WTC11 (cell line): ENCODE results near the gene KNL1. TPM values are rescaled to one million over a fixed set of nuclear protein-coding genes. Genes with fewer than 3 reads are reported as not detected.
"Not testable (repeated sequence)": the region's sequence is repeated elsewhere in the genome, so short reads cannot be mapped to it uniquely, and the experiment has no call there.

Experiments
- ATAC-seq: fragments of 200-7000 bp; cut with Tn5 transposase; 2 replicates; pipeline ENCODE4 v1.10.0; 2021; ENCODE audit warnings: mild to moderate bottlenecking, moderate library complexity
- CTCF ChIA-PET: fragments of 300-600 bp; sonication (Branson Sonifier 250); formaldehyde crosslinking; loops from one replicate; lab custom pipeline; 2021; ENCODE audit warnings: antibody characterized with exemption; lab: Charles Lee
- POLR2A ChIA-PET: fragments of 350-600 bp; sonication (Branson Sonifier 250); formaldehyde crosslinking; loops from one replicate; lab custom pipeline; 2021; ENCODE audit warnings: antibody characterized with exemption; lab: Charles Lee
- DNase-seq: peaks from one replicate; pipeline ENCODE4 v3.0.0; 2021; ENCODE audit warnings: low spot score
- H3K27ac Mint-ChIP-seq: 2 replicates; pipeline ENCODE4 v1.8.0; 2021; ENCODE audit warnings: mixed read lengths
- H3K27me3 Mint-ChIP-seq: 2 replicates; pipeline ENCODE4 v1.8.0; 2021; ENCODE audit warnings: low read depth, mild to moderate bottlenecking, moderate library complexity, mixed read lengths
- H3K36me3 Mint-ChIP-seq: 2 replicates; pipeline ENCODE4 v1.8.0; 2021; ENCODE audit warnings: mixed read lengths
- H3K4me1 Mint-ChIP-seq: 2 replicates; pipeline ENCODE4 v1.8.0; 2022; ENCODE audit warnings: mixed read lengths
- H3K4me3 Mint-ChIP-seq: 2 replicates; pipeline ENCODE4 v1.8.0; 2021; ENCODE audit warnings: mild to moderate bottlenecking, moderate library complexity, mixed read lengths
- H3K9me3 Mint-ChIP-seq: 2 replicates; pipeline ENCODE4 v1.8.0; 2021; ENCODE audit warnings: mixed read lengths
- E2F4 ChIP-seq: sonication (generic); formaldehyde crosslinking; IDR thresholded peaks from 2 replicates; pipeline ENCODE4 v1.8.1; 2022; ENCODE audit warnings: low read depth, mild to moderate bottlenecking, moderate library complexity, missing genetic modification reagents, borderline replicate concordance
- IRF1 ChIP-seq: sonication (generic); formaldehyde crosslinking; IDR thresholded peaks from 2 replicates; pipeline ENCODE4 v1.8.0; 2023; ENCODE audit warnings: missing genetic modification reagents
- MLX ChIP-seq: sonication (generic); formaldehyde crosslinking; IDR thresholded peaks from 2 replicates; pipeline ENCODE4 v1.8.1; 2023; ENCODE audit warnings: mild to moderate bottlenecking, missing genetic modification reagents, moderate library complexity
- NFE2L1 ChIP-seq: sonication (generic); formaldehyde crosslinking; IDR thresholded peaks from 2 replicates; pipeline ENCODE4 v1.8.1; 2023; ENCODE audit warnings: missing genetic modification reagents
- NFYB ChIP-seq: sonication (generic); formaldehyde crosslinking; conservative IDR thresholded peaks from 2 replicates; pipeline ENCODE4 v1.8.0; 2022; ENCODE audit warnings: low read depth, missing genetic modification reagents
- RELA ChIP-seq: sonication (generic); formaldehyde crosslinking; IDR thresholded peaks from 2 replicates; pipeline ENCODE4 v1.8.1; 2022; ENCODE audit warnings: missing genetic modification reagents, mild to moderate bottlenecking, borderline replicate concordance
- SOX15 ChIP-seq: fragments of 250-450 bp; sonication (Bioruptor Pico); IDR thresholded peaks from 2 replicates; pipeline ENCODE4 v1.9.0; 2021; ENCODE audit warnings: mild to moderate bottlenecking
- TEAD4 ChIP-seq: sonication (generic); formaldehyde crosslinking; IDR thresholded peaks from 2 replicates; pipeline ENCODE4 v1.8.0; 2022; ENCODE audit warnings: mild to moderate bottlenecking, missing genetic modification reagents
- ZBTB43 ChIP-seq: sonication (generic); formaldehyde crosslinking; IDR thresholded peaks from 2 replicates; pipeline ENCODE4 v1.8.1; 2023; ENCODE audit warnings: mild to moderate bottlenecking, missing genetic modification reagents
- total RNA-seq: library from RNA; stranded (reverse); gene quantifications from 3 replicates; pipeline ENCODE4 v1.2.3, GENCODE V29; 2021

The KNL1 gene
- total RNA-seq, 1 experiment from 2014 or later: 24.0 TPM

- CTCF ChIA-PET: interaction anchor here (0.6 kb wide), 1 partner anchor 18 kb away, joined by 4 read pairs; no protein-coding TSS in a partner anchor
Measured at GRCh38 chr15:40664909-40665308, 70.9 kb downstream of the KNL1 start.

GRCh38 chr15:40676290-40676689, 82.2 kb downstream of the KNL1 start:
- peaks cover 15% of the 10 kb centered on the region for H3K9me3 Mint-ChIP-seq
- H3K36me3 Mint-ChIP-seq, H3K27ac Mint-ChIP-seq, POLR2A ChIA-PET, DNase-seq, H3K4me1 Mint-ChIP-seq, ATAC-seq, H3K4me3 Mint-ChIP-seq, H3K27me3 Mint-ChIP-seq: not testable (repeated sequence)
- TF ChIP-seq NFYB (CRISPR knock-in tag): peak; percentile 34; the same call in 1 of the 2 replicates
- CTCF ChIA-PET: interaction anchor here (1.2 kb wide), 1 partner anchor 18 kb away, joined by 3 read pairs; no protein-coding TSS in a partner anchor

More at GRCh38 chr15:40664909-40665308, 70.9 kb downstream of the KNL1 start:
- no peaks in the 10 kb centered on the region for H3K27me3 Mint-ChIP-seq
- H3K27ac Mint-ChIP-seq: no peak overlapping the region
- peaks cover 22% of the 10 kb centered on the region for H3K36me3 Mint-ChIP-seq
- no peaks in the 10 kb centered on the region for H3K4me1 Mint-ChIP-seq
- ATAC-seq (no peak), DNase-seq (no peak)
- no peak overlapping the region for H3K4me3 Mint-ChIP-seq
- POLR2A ChIA-PET: no interaction called here
- peaks cover 13% of the 10 kb centered on the region; the same call in 1 of the 2 replicates for H3K9me3 Mint-ChIP-seq
- no peak for TF ChIP-seq RELA
- no peak for TF ChIP-seq MLX (CRISPR knock-in tag)
- no peak for TF ChIP-seq SOX15

GRCh38 chr15:40676906-40677305, 82.9 kb downstream of the KNL1 start:
- H3K36me3 Mint-ChIP-seq, DNase-seq, H3K27me3 Mint-ChIP-seq, H3K4me1 Mint-ChIP-seq, H3K27ac Mint-ChIP-seq, POLR2A ChIA-PET, H3K4me3 Mint-ChIP-seq, ATAC-seq: not testable (repeated sequence)
- CTCF ChIA-PET: interaction anchor here (1.2 kb wide), 1 partner anchor 87 kb away, joined by 5 read pairs; no protein-coding TSS in a partner anchor
- H3K9me3 Mint-ChIP-seq: peaks cover 13% of the 10 kb centered on the region

- Mint-ChIP-seq H3K27ac (no peak overlapping the region), H3K4me3 (no peak overlapping the region), H3K4me1 (no peaks in the 10 kb centered on the region)
- CTCF ChIA-PET: interaction anchor here (1.5 kb wide), 1 partner anchor 179 kb away, joined by 3 read pairs; no protein-coding TSS in a partner anchor
- ATAC-seq: no peak
- TF ChIP-seq ZBTB43 (CRISPR knock-in tag) (no peak), NFE2L1 (CRISPR knock-in tag) (no peak), IRF1 (no peak), E2F4 (CRISPR knock-in tag) (no peak), TEAD4 (CRISPR knock-in tag) (no peak), RELA (no peak)
- TF ChIP-seq, all 79 proteins: peak for 0
- no peak for DNase-seq
- peaks cover 24% of the 10 kb centered on the region for H3K9me3 Mint-ChIP-seq
- POLR2A ChIA-PET: no interaction called here
- peaks cover 15% of the 10 kb centered on the region for H3K36me3 Mint-ChIP-seq
- no peaks in the 10 kb centered on the region; the same call in 1 of the 2 replicates for H3K27me3 Mint-ChIP-seq
Measured at GRCh38 chr15:40680151-40680550, 86.1 kb downstream of the KNL1 start.

GRCh38 chr15:40680959-40681358, 86.9 kb downstream of the KNL1 start:
- H3K27me3 Mint-ChIP-seq, H3K4me3 Mint-ChIP-seq, ATAC-seq, H3K4me1 Mint-ChIP-seq, POLR2A ChIA-PET, DNase-seq, H3K27ac Mint-ChIP-seq: not testable (repeated sequence)
- Mint-ChIP-seq H3K9me3 (peaks cover 30% of the 10 kb centered on the region), H3K36me3 (peaks cover 22% of the 10 kb centered on the region)
- CTCF ChIA-PET: interaction anchor here (0.6 kb wide), 1 partner anchor 112 kb away, joined by 3 read pairs; the partner anchor contains the start of gene RPUSD2
